Prostate gland (tissue), 2 donors: Measurements from ENCODE around the gene PTPRO.

Experiments used
- POLR2A ChIP-seq: fragments of 450-650 bp; IDR thresholded peaks from one replicate; pipeline ENCODE4 v1.6.1; 2016; ENCODE audit warnings: antibody characterized with exemption, mild to moderate bottlenecking
- TF ChIP-seq, protein P1 (sequence below), 4 experiments: fragments of 200-600 bp in 2 of 4; fragments of 450-650 bp in 2 of 4; sonication (generic) in 2 of 4; IDR thresholded peaks; 1 replicate in 3 of 4; 2 replicates in 1 of 4; pipeline ENCODE4 v1.5.1; 2016 to 2019; ENCODE audit warnings: antibody characterized with exemption in 4 of 4, mild to moderate bottlenecking in 2 of 4, moderate library complexity in 2 of 4

DNA sequence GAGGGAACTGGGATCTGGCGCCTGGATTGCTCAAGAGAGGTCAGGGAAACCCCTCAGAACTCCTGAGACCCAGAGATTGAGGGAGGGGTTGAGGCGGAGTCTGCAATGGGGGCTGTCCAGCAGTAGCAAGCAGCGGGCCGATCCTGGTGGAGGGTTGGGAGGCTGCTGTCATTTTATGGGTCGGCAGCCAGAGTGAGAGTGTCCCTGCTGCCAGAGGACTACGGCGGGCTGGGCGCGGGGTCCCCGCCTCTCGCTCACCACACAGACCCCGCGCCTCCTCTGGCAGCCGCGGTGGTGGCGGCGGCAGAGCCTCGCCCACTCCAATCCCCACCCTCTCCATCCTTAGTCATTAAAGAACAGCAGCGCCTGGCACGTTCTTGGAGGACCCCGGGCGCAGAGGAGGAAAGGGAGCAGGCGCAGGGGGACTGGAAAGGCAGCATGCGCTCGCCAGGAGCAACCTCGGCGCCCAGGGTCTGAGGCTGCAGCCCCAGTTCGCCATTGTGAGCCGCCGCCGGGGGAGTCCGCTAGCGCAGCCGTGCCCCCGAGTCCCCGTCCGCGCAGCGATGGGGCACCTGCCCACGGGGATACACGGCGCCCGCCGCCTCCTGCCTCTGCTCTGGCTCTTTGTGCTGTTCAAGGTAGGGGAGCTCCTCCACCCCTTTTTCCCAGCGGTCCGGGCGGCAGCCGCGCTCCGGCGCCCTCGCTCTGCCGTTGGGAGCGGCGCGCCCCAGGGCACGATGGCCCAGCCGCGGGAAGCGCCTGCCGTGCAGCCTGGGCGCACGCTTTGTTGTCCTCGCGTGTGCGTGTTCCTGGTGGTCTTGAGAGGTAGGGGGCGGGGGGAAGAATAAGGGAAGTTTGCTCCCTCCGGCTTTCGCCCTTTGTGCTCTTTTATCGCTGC lies at the start of gene PTPRO:
- no peak for TF ChIP-seq POLR2A
- TF ChIP-seq, protein P1, sequence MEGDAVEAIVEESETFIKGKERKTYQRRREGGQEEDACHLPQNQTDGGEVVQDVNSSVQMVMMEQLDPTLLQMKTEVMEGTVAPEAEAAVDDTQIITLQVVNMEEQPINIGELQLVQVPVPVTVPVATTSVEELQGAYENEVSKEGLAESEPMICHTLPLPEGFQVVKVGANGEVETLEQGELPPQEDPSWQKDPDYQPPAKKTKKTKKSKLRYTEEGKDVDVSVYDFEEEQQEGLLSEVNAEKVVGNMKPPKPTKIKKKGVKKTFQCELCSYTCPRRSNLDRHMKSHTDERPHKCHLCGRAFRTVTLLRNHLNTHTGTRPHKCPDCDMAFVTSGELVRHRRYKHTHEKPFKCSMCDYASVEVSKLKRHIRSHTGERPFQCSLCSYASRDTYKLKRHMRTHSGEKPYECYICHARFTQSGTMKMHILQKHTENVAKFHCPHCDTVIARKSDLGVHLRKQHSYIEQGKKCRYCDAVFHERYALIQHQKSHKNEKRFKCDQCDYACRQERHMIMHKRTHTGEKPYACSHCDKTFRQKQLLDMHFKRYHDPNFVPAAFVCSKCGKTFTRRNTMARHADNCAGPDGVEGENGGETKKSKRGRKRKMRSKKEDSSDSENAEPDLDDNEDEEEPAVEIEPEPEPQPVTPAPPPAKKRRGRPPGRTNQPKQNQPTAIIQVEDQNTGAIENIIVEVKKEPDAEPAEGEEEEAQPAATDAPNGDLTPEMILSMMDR (IDR thresholded peaks at IDR 0.05): no peak
